H1 (cell line): Measurements from ENCODE around the gene FAM53B. TPM values are rescaled to one million over a fixed set of nuclear protein-coding genes. Genes with fewer than 3 reads are reported as not detected.

Experiments used
- CTCF ChIA-PET: fragments of 300-600 bp; sonication (Branson Sonifier 250); formaldehyde crosslinking; loops from one replicate; lab custom pipeline; 2021; ENCODE audit not compliant: partially characterized antibody; lab: Charles Lee
- POLR2A ChIA-PET: fragments of 300-600 bp; sonication (Branson Sonifier 250); formaldehyde crosslinking; loops from one replicate; lab custom pipeline; 2021; ENCODE audit warnings: inconsistent platforms; ENCODE audit not compliant: partially characterized antibody; lab: Charles Lee
- DNase-seq, 2 experiments: peaks; one replicate each; pipeline versions ENCODE4 v3.0.0 to v3.0.0-alpha.2; 2010 to 2022; ENCODE audit warnings: low spot score in 2 of 2, low read depth in 1 of 2, mixed read lengths in 1 of 2
- FAIRE-seq: peaks from 2 replicates; lab custom pipeline; 2011; peaks lifted over from hg19 to GRCh38; lab: Jason Lieb, UNC
- H2AFZ ChIP-seq: 2 replicates; pipeline ENCODE4 v1.8.1; 2012; ENCODE audit warnings: low read length, inconsistent platforms
- H2AK5ac ChIP-seq: 2 replicates; pipeline ENCODE4 v1.6.1; 2013; ENCODE audit warnings: low read depth, low read length
- H2BK120ac ChIP-seq: replicated peaks from 2 replicates; pipeline ENCODE3; 2013; ENCODE audit warnings: low read depth, low read length, inconsistent platforms
- H2BK12ac ChIP-seq: 2 replicates; pipeline ENCODE4 v1.6.1; 2013; ENCODE audit warnings: low read depth, low read length
- H2BK15ac ChIP-seq: 2 replicates; pipeline ENCODE4 v1.6.1; 2013; ENCODE audit warnings: low read length
- H2BK20ac ChIP-seq: 2 replicates; pipeline ENCODE4 v1.6.1; 2013; ENCODE audit warnings: low read length
- H2BK5ac ChIP-seq: 2 replicates; pipeline ENCODE4 v1.6.1; 2013; ENCODE audit warnings: low read depth, low read length
- H3K14ac ChIP-seq: 2 replicates; pipeline ENCODE4 v1.6.1; 2013; ENCODE audit warnings: inconsistent platforms; ENCODE audit not compliant: insufficient read length
- H3K18ac ChIP-seq: 2 replicates; pipeline ENCODE4 v1.6.1; 2013; ENCODE audit warnings: low read length; ENCODE audit errors: extremely low read depth
- H3K23ac ChIP-seq: 2 replicates; pipeline ENCODE4 v1.6.1; 2013; ENCODE audit warnings: inconsistent platforms; ENCODE audit not compliant: insufficient read length
- H3K23me2 ChIP-seq: 2 replicates; pipeline ENCODE4 v1.6.1; 2013; ENCODE audit warnings: low read depth, low read length
- H3K27ac ChIP-seq: 2 replicates; pipeline ENCODE4 v1.6.1; 2011; ENCODE audit warnings: low read depth, low read length, inconsistent platforms
- H3K27me3 ChIP-seq, 4 experiments: replicated peaks in 1 of 4; 1 replicate in 1 of 4; 2 replicates in 3 of 4; pipeline versions ENCODE4 v1.6.1 to v1.8.1; 2011 to 2013; ENCODE audit warnings: low read length in 3 of 4, mild to moderate bottlenecking in 3 of 4, inconsistent platforms in 2 of 4, mixed read lengths in 2 of 4, moderate library complexity in 1 of 4; ENCODE audit not compliant: control insufficient read depth in 3 of 4, insufficient read depth in 3 of 4; ENCODE audit errors: extremely low read depth in 1 of 4
- H3K36me3 ChIP-seq, 4 experiments: 2 replicates each; pipeline versions ENCODE4 v1.6.1 to v1.8.1; 2011 to 2013; ENCODE audit warnings: mild to moderate bottlenecking in 4 of 4, low read length in 3 of 4, moderate library complexity in 2 of 4, control low read depth in 1 of 4, inconsistent platforms in 1 of 4; ENCODE audit not compliant: insufficient read depth in 4 of 4, control insufficient read depth in 2 of 4
- H3K4ac ChIP-seq: replicated peaks from 2 replicates; pipeline ENCODE3; 2013; ENCODE audit warnings: low read length, low read depth, mixed read lengths, inconsistent platforms; ENCODE audit not compliant: insufficient read length
- H3K4me1 ChIP-seq, 4 experiments: replicated peaks in 1 of 4; 1 replicate in 1 of 4; 2 replicates in 3 of 4; pipeline versions ENCODE4 v1.6.1 to v1.8.1; 2011 to 2013; ENCODE audit warnings: low read length in 3 of 4, inconsistent platforms in 2 of 4, mixed read lengths in 1 of 4; ENCODE audit not compliant: insufficient read depth in 4 of 4, control insufficient read depth in 3 of 4
- H3K4me2 ChIP-seq, 2 experiments: 2 replicates each; pipeline versions ENCODE4 v1.6.1 to v1.8.1; 2011 to 2013; ENCODE audit warnings: low read depth in 2 of 2, low read length in 2 of 2, control low read depth in 1 of 2, inconsistent platforms in 1 of 2, mild to moderate bottlenecking in 1 of 2; ENCODE audit not compliant: insufficient read depth in 1 of 2
- H3K4me3 ChIP-seq, 4 experiments: fragments of 200-600, 300-600 bp in 1 of 4; sonication (generic), shearing (Covaris generic), sonication (Bioruptor Twin) in 1 of 4; 2 replicates each; pipeline versions ENCODE4 v1.5.1 to v1.8.1; 2011 to 2016; ENCODE audit warnings: low read length in 4 of 4, low read depth in 3 of 4, control low read depth in 2 of 4, inconsistent platforms in 2 of 4, mild to moderate bottlenecking in 2 of 4, mixed read lengths in 1 of 4, moderate library complexity in 1 of 4; ENCODE audit not compliant: insufficient read depth in 2 of 4; ENCODE audit errors: extremely low read depth in 1 of 4
- H3K56ac ChIP-seq: replicated peaks from 2 replicates; pipeline ENCODE3; 2013; ENCODE audit warnings: low read depth, mild to moderate bottlenecking, mixed read lengths, low read length, inconsistent platforms; ENCODE audit not compliant: insufficient read length
- H3K79me1 ChIP-seq: 2 replicates; pipeline ENCODE4 v1.6.1; 2013; ENCODE audit warnings: low read depth, low read length, control low read depth
- H3K79me2 ChIP-seq, 2 experiments: 2 replicates each; pipeline versions ENCODE4 v1.6.1 to v1.8.1; 2012 to 2013; ENCODE audit warnings: low read length in 2 of 2, mild to moderate bottlenecking in 2 of 2, inconsistent platforms in 1 of 2; ENCODE audit not compliant: insufficient read depth in 2 of 2, control insufficient read depth in 1 of 2
- H3K9ac ChIP-seq, 4 experiments: replicated peaks in 1 of 4; 1 replicate in 1 of 4; 2 replicates in 3 of 4; pipeline versions ENCODE4 v1.6.1 to v1.8.1; 2011 to 2013; ENCODE audit warnings: low read depth in 3 of 4, low read length in 3 of 4, control low read depth in 2 of 4, mild to moderate bottlenecking in 2 of 4, moderate library complexity in 2 of 4, inconsistent platforms in 1 of 4; ENCODE audit errors: extremely low read depth in 1 of 4
- H3K9me3 ChIP-seq, 2 experiments: 2 replicates each; pipeline versions ENCODE4 v1.6.1 to v1.8.1; 2012 to 2013; ENCODE audit warnings: mild to moderate bottlenecking in 2 of 2, moderate library complexity in 2 of 2, control low read depth in 1 of 2, inconsistent platforms in 1 of 2, low read depth in 1 of 2, low read length in 1 of 2, mixed read lengths in 1 of 2; ENCODE audit not compliant: insufficient read depth in 2 of 2
- H4K20me1 ChIP-seq, 2 experiments: replicated peaks in 1 of 2; 2 replicates each; pipeline versions ENCODE3 to v1.8.1; 2011 to 2013; ENCODE audit warnings: inconsistent platforms in 2 of 2, low read length in 2 of 2, mild to moderate bottlenecking in 1 of 2; ENCODE audit not compliant: insufficient read depth in 2 of 2, control insufficient read depth in 1 of 2
- H4K5ac ChIP-seq: 2 replicates; pipeline ENCODE4 v1.6.1; 2013; ENCODE audit warnings: low read length, low read depth, mixed read lengths, inconsistent platforms; ENCODE audit not compliant: insufficient read length
- H4K8ac ChIP-seq: 2 replicates; pipeline ENCODE4 v1.8.0; 2013; ENCODE audit warnings: mild to moderate bottlenecking, moderate library complexity, low read length, inconsistent platforms; ENCODE audit not compliant: insufficient read depth; ENCODE audit errors: extremely low read depth
- H4K91ac ChIP-seq: replicated peaks from 2 replicates; pipeline ENCODE3; 2013; ENCODE audit warnings: low read length, mixed read lengths, inconsistent platforms; ENCODE audit not compliant: insufficient read length
- CREB1 ChIP-seq: IDR thresholded peaks from 2 replicates; pipeline ENCODE4 v1.6.1; 2012; ENCODE audit warnings: inconsistent platforms
- CTBP2 ChIP-seq: IDR thresholded peaks from 2 replicates; pipeline ENCODE4 v1.7.0; 2011; ENCODE audit warnings: borderline replicate concordance, mild to moderate bottlenecking, moderate library complexity, mixed read lengths, low read length; ENCODE audit not compliant: insufficient read depth, insufficient read length
- EGR1 ChIP-seq: IDR thresholded peaks from 2 replicates; pipeline ENCODE4 v1.6.1; 2011; ENCODE audit warnings: low read depth, low read length, borderline replicate concordance
- EP300 ChIP-seq, 2 experiments: IDR thresholded peaks; 1 replicate in 1 of 2; 2 replicates in 1 of 2; pipeline ENCODE4 v1.6.1; 2011 to 2012; ENCODE audit warnings: low read depth in 2 of 2, low read length in 2 of 2, mild to moderate bottlenecking in 2 of 2, borderline replicate concordance in 1 of 2, inconsistent platforms in 1 of 2, moderate library complexity in 1 of 2
- GTF2F1 ChIP-seq: IDR thresholded peaks from 2 replicates; pipeline ENCODE4 v1.6.1; 2012; ENCODE audit warnings: low read depth, low read length, improper control_type of control experiment, borderline replicate concordance
- HDAC2 ChIP-seq, 2 experiments: fragments of 300-600 bp in 1 of 2; sonication (generic) in 1 of 2; IDR thresholded peaks; 2 replicates each; pipeline ENCODE4 v1.6.1; 2011 to 2012; ENCODE audit warnings: low read depth in 2 of 2, low read length in 2 of 2, mild to moderate bottlenecking in 2 of 2, moderate library complexity in 2 of 2, borderline replicate concordance in 1 of 2, inconsistent platforms in 1 of 2
- KDM4A ChIP-seq: IDR thresholded peaks from one replicate; pipeline ENCODE4 v1.7.1; 2012; ENCODE audit warnings: low read depth, mild to moderate bottlenecking, moderate library complexity, low read length, inconsistent platforms; ENCODE audit not compliant: severe bottlenecking
- NANOG ChIP-seq: IDR thresholded peaks from 2 replicates; pipeline ENCODE4 v1.6.1; 2011; ENCODE audit warnings: low read length, low read depth, mild to moderate bottlenecking, inconsistent platforms; ENCODE audit not compliant: insufficient read depth, poor library complexity, severe bottlenecking
- POU5F1 ChIP-seq: IDR thresholded peaks from 2 replicates; pipeline ENCODE4 v1.6.1; 2011; ENCODE audit warnings: low read depth, mild to moderate bottlenecking, low read length, moderate library complexity
- RNF2 ChIP-seq: fragments of 200-900, 300-1000 bp; sonication (generic); IDR thresholded peaks from 2 replicates; pipeline ENCODE4 v1.7.1; 2016; ENCODE audit warnings: borderline replicate concordance, low read depth, mild to moderate bottlenecking, antibody characterized with exemption, low read length; ENCODE audit not compliant: poor library complexity, severe bottlenecking; ENCODE audit errors: missing control alignments
- TBP ChIP-seq: IDR thresholded peaks from 2 replicates; pipeline ENCODE4 v1.6.1; 2011; ENCODE audit warnings: low read depth, low read length, improper control_type of control experiment
- WGBS, 2 experiments: shearing (Covaris generic) in 1 of 2; methylation state at CpG; one replicate each; pipeline versions ENCODE4 v1.1.6 to v1.1.7; 2013 to 2015; ENCODE audit warnings: low lambda C conversion rate in 2 of 2, mixed read lengths in 2 of 2, inconsistent platforms in 1 of 2, low coverage in 1 of 2, missing lambda C conversion rate in 1 of 2; ENCODE audit not compliant: insufficient replicate concordance in 2 of 2, insufficient coverage in 1 of 2, insufficient read length in 1 of 2; ENCODE audit errors: extremely low coverage in 1 of 2, missing lambda C conversion rate in 1 of 2; 5-methylcytosine and 5-hydroxymethylcytosine counted together
- polyA plus RNA-seq, 7 experiments: library from polyadenylated mRNA; depleted of rRNA in 3 of 7; stranded (reverse) in 5 of 7; unstranded in 2 of 7; fragments of >200 nt in 5 of 7; fragments of 200-250 nt in 2 of 7; gene quantifications; 1 replicate in 5 of 7; 2 replicates in 1 of 7; 4 replicates in 1 of 7; pipeline versions ENCODE4 v1.2.1 to v1.2.3, GENCODE V29; 2011 to 2013; ENCODE audit warnings: missing spikeins in 2 of 7, mixed read lengths in 2 of 7
- total RNA-seq: library from RNA; stranded (reverse); fragmentation: NEBNext Ultra II Directional; extraction: Animal tissue kit (Norgen Biotek cat#: 25700); gene quantifications from 2 replicates; pipeline ENCODE4 v1.2.1, GENCODE V29; 2021
- TF ChIP-seq, protein P1 (sequence below): IDR thresholded peaks from 2 replicates; pipeline ENCODE4 v1.6.1; 2011; ENCODE audit warnings: low read length, improper control_type of control experiment

The FAM53B gene
- total and polyA plus RNA-seq, 2 of the 8 experiments (the other 6 are each of a cell fraction or from before 2014, with no cell fraction given) = 5.3 to 14.4 TPM

DNA sequence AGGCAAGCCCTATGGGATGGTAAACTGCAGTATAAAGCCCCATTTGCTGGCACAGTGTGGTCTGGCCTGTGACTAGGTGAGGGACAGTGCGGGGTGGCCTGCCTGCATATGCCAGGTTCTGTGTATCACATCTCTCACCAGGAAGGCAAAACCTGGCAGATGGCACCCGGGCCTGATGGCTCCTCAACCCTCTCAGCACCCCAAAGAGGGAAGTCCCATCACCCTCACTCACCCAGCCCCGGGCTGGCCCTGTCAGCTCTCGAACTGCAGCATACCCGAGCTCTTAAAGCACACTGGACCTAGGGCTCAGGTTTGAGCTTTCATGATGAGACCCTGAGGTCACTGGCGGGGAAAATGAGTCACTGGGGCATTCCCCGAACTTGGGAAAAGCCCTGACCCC, 152.1 kb downstream of the FAM53B start:
- POLR2A ChIA-PET = no interaction called here
- Histone ChIP-seq H2AFZ (no peak overlapping the region), H3K4me3 (no peak overlapping the region), H3K36me3 (no peaks in the 10 kb centered on the region), H3K23me2 (no peaks in the 10 kb centered on the region), H4K8ac (no peak overlapping the region), H3K9ac (no peak overlapping the region), H3K27ac (no peak overlapping the region), H3K27me3 (no peaks in the 10 kb centered on the region; a peak in 2 of 7 replicates), H3K4me2 (no peak overlapping the region), H2BK20ac (no peak overlapping the region), H3K56ac (no peak overlapping the region), H2BK12ac (no peak overlapping the region), H3K23ac (no peak overlapping the region), H3K14ac (no peak overlapping the region), H4K20me1 (peaks cover 2% of the 10 kb centered on the region in 2 experiments), H3K79me1 (no peaks in the 10 kb centered on the region), H2BK120ac (no peak overlapping the region), H2BK5ac (no peak overlapping the region), H3K9me3 (no peaks in the 10 kb centered on the region), H3K4ac (no peak overlapping the region), H2AK5ac (no peak overlapping the region), H3K4me1 (no peaks in the 10 kb centered on the region), H3K18ac (no peak overlapping the region), H2BK15ac (no peak overlapping the region), H3K79me2 (no peaks in the 10 kb centered on the region), H4K5ac (no peak overlapping the region), H4K91ac (no peak overlapping the region)
- WGBS, 2 experiments = 86% methylated on average over 7 of the region's 7 CpGs; no CpG with 5 or more reads in 1 of the 2 experiments
- FAIRE-seq (no peak), DNase-seq (no peak)
- CTCF ChIA-PET = interaction anchor here (0.8 to 1.6 kb wide), 5 partner anchors 26 to 149 kb away, joined by 3 to 5 read pairs (median 3); no protein-coding TSS in a partner anchor
- TF ChIP-seq CTBP2 = no peak
- TF ChIP-seq KDM4A = no peak
- no peak for TF ChIP-seq RNF2
- no peak for TF ChIP-seq POU5F1
- no peak for TF ChIP-seq CREB1
- TF ChIP-seq TBP = no peak
- TF ChIP-seq GTF2F1 = no peak
- no peak for TF ChIP-seq EGR1
- TF ChIP-seq HDAC2 (IDR thresholded peaks at IDR 0.05; ENCODE audit: borderline replicate concordance in 1 of 2, low read depth in 2 of 2, low read length in 2 of 2) = no peak
- no peak for TF ChIP-seq EP300 (IDR thresholded peaks at IDR 0.05; ENCODE audit: borderline replicate concordance in 1 of 2, low read depth in 2 of 2, low read length in 2 of 2)
- TF ChIP-seq, protein P1, sequence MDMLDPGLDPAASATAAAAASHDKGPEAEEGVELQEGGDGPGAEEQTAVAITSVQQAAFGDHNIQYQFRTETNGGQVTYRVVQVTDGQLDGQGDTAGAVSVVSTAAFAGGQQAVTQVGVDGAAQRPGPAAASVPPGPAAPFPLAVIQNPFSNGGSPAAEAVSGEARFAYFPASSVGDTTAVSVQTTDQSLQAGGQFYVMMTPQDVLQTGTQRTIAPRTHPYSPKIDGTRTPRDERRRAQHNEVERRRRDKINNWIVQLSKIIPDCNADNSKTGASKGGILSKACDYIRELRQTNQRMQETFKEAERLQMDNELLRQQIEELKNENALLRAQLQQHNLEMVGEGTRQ = no peak
- TF ChIP-seq NANOG = no peak
